Colonic mucosa (tissue), 4 donors: ENCODE data around the gene KAT8. TPM values are rescaled to one million over a fixed set of nuclear protein-coding genes. Genes with fewer than 3 reads are reported as not detected.
A peak's percentile ranks its signal among the peaks of the same experiment; 100 is the strongest.

Experiments used
- DNase-seq: peaks from one replicate; pipeline ENCODE4 v3.0.0-alpha.2; 2020
- H3K27ac ChIP-seq: fragments of 200-600 bp; one replicate; pipeline ENCODE4 v1.8.0; 2021
- H3K27me3 ChIP-seq: fragments of 200-600 bp; one replicate; pipeline ENCODE4 v1.8.0; 2021
- H3K36me3 ChIP-seq: fragments of 200-600 bp; one replicate; pipeline ENCODE4 v1.8.0; 2021
- H3K4me1 ChIP-seq: fragments of 200-600 bp; one replicate; pipeline ENCODE4 v1.8.0; 2021; ENCODE audit warnings: mild to moderate bottlenecking
- H3K4me3 ChIP-seq: fragments of 200-600 bp; one replicate; pipeline ENCODE4 v1.8.0; 2021
- H3K9ac ChIP-seq, 2 donors: one replicate each; pipeline ENCODE4 v1.7.0; 2013; ENCODE audit warnings: control low read depth in 2 of 2, low read depth in 2 of 2, low read length in 2 of 2
- H3K9me3 ChIP-seq: fragments of 200-600 bp; one replicate; pipeline ENCODE4 v1.8.0; 2021
- CTCF ChIP-seq: fragments of 200-600 bp; IDR thresholded peaks from one replicate; pipeline ENCODE4 v1.8.0; 2022; ENCODE audit warnings: antibody characterized with exemption, mild to moderate bottlenecking
- intact Hi-C: fragments of 100-400 bp; cut with DNase I; formaldehyde crosslinking; loops from one replicate; pipeline ENCODE4 v1.14.1; 2022
- total RNA-seq, 2 donors: library from RNA; stranded (reverse); fragmentation: NEBNext Ultra II Directional in 1 of 2; extraction: Animal tissue kit (Norgen Biotek cat#: 25700) in 1 of 2; gene quantifications; one replicate each; pipeline ENCODE4 v1.2.1, GENCODE V29; 2021
- donor health status: healthy.
- donor health status: DM: no; HTN: no; CAD: no.
- donor health status: DM: no; HTN: no; CAD: no.

The KAT8 gene
- total RNA-seq, 2 donors from 2014 or later, result 42.2 to 69.5 TPM

GRCh38 chr16:31145398-31145990 lies 28.0 kb downstream of the KAT8 start:
- H3K36me3 ChIP-seq, result no peaks in the 10 kb centered on the region
- intact Hi-C loops, result loop anchor here (10.0 kb wide), 1 partner anchor 161 kb away; the partner anchor contains the start of gene HSD3B7
- H3K27ac ChIP-seq, result no peak overlapping the region
- no peak for TF ChIP-seq CTCF
- no peaks in the 10 kb centered on the region for H3K27me3 ChIP-seq
- DNase-seq, result no peak
- no peak overlapping the region for H3K4me3 ChIP-seq
- H3K9ac ChIP-seq, result no peak overlapping the region
- no peaks in the 10 kb centered on the region for H3K9me3 ChIP-seq
- peaks cover 14% of the 10 kb centered on the region for H3K4me1 ChIP-seq

GRCh38 chr16:31147574-31147973 lies 30.1 kb downstream of the KAT8 start:
- intact Hi-C loops, result loop anchor here (10.0 kb wide), 1 partner anchor 163 kb away; the partner anchor contains the start of gene HSD3B7
- no peak for DNase-seq
- Histone ChIP-seq H3K27me3 (no peaks in the 10 kb centered on the region), H3K36me3 (no peaks in the 10 kb centered on the region), H3K4me3 (no peak overlapping the region), H3K4me1 (no peaks in the 10 kb centered on the region), H3K9ac (no peak overlapping the region), H3K27ac (no peak overlapping the region), H3K9me3 (no peaks in the 10 kb centered on the region)
- TF ChIP-seq CTCF, result no peak

- H3K27ac ChIP-seq, result no peak overlapping the region
- TF ChIP-seq CTCF, result no peak
- H3K4me1 ChIP-seq, result no peaks in the 10 kb centered on the region
- peak; percentile 88 for DNase-seq
- intact Hi-C loops, result loop anchor here (10.0 kb wide), 1 partner anchor 164 kb away; the partner anchor contains the start of gene HSD3B7
- no peak overlapping the region for H3K4me3 ChIP-seq
- H3K36me3 ChIP-seq, result no peaks in the 10 kb centered on the region
- no peaks in the 10 kb centered on the region for H3K27me3 ChIP-seq
- H3K9me3 ChIP-seq, result no peaks in the 10 kb centered on the region
- H3K9ac ChIP-seq, result peak overlapping the region in 1 of 2 donors; percentile 19
Measured at GRCh38 chr16:31148281-31148728, 30.8 kb downstream of the KAT8 start.

GRCh38 chr16:31148896-31149295 lies 31.4 kb downstream of the KAT8 start:
- Histone ChIP-seq H3K4me3 (no peak overlapping the region), H3K27me3 (no peaks in the 10 kb centered on the region), H3K9me3 (no peaks in the 10 kb centered on the region), H3K36me3 (no peaks in the 10 kb centered on the region), H3K27ac (no peak overlapping the region), H3K4me1 (no peaks in the 10 kb centered on the region), H3K9ac (no peak overlapping the region)
- intact Hi-C loops, result loop anchor here (10.0 kb wide), 1 partner anchor 164 kb away; the partner anchor contains the start of gene HSD3B7
- DNase-seq, result no peak
- no peak for TF ChIP-seq CTCF

GRCh38 chr16:31149332-31149731 lies 31.9 kb downstream of the KAT8 start:
- no peaks in the 10 kb centered on the region for H3K36me3 ChIP-seq
- H3K4me1 ChIP-seq, result no peaks in the 10 kb centered on the region
- H3K9me3 ChIP-seq, result no peaks in the 10 kb centered on the region
- H3K27ac ChIP-seq, result no peak overlapping the region
- intact Hi-C loops, result loop anchor here (10.0 kb wide), 1 partner anchor 165 kb away; the partner anchor contains the start of gene HSD3B7
- DNase-seq, result no peak
- H3K4me3 ChIP-seq, result no peak overlapping the region
- no peak for TF ChIP-seq CTCF
- H3K9ac ChIP-seq, result no peak overlapping the region
- H3K27me3 ChIP-seq, result no peaks in the 10 kb centered on the region
